ENCODE data around the gene NLRP6.

The NLRP6 gene

DNA sequence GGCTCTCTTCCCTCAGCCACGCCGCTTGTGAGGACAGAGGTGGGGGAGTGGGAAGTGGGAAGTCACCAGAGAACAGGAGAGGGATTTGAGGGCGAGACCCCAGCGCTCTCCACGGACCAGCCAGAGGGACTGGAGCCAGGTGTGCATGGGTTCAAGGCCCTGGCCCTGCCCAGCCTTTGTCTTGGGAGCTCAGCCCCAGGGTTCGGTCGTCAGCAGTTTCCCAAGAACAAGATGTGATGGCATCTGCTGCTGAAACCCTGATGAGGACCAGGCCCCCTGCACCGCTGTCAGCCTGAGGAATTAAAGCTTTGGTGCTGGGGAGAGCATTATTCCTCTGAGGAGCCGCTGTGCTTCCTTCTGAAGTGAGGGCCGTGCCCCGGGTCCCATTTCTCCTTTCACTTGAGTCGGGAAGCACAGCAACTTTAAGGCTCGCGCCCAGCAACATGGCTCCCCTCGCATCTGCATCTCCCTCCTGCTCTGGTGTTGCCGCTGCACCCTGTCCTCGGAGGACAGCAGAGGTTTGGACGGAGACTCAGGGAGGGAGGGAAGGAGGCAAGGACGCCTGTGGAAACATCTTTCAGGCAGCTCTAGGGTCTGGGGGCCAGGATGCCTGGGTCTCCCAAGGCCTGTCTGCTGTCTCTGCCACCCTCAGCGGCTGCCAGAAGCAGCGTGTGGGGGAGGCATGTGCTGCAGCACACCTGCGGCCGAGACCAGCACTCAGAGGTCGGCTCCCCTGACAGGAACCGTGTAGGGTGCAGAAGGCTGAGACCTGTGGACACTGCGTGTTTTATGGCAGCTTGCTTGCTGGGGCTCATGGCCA is 17.4 kb downstream of the NLRP6 start:
- no peak for DNase-seq (ENCODE audit: low read depth)
- H3K4me3 ChIP-seq (ENCODE audit: control insufficient read depth, low read depth, low read length): no peak overlapping the region
- no peak for TF ChIP-seq CTCF (conservative IDR thresholded peaks at IDR 0.05; ENCODE audit: control insufficient read depth, insufficient read depth, low read depth, low read length)

- TF ChIP-seq CTCF (conservative IDR thresholded peaks at IDR 0.05; ENCODE audit: control insufficient read depth, insufficient read depth, low read depth, low read length): no peak
- DNase-seq (ENCODE audit: low read depth): no peak
- H3K4me3 ChIP-seq (ENCODE audit: control insufficient read depth, low read depth, low read length): no peak overlapping the region
Measured at GRCh38 chr11:296171-297050, 18.2 kb downstream of the NLRP6 start.

DNA sequence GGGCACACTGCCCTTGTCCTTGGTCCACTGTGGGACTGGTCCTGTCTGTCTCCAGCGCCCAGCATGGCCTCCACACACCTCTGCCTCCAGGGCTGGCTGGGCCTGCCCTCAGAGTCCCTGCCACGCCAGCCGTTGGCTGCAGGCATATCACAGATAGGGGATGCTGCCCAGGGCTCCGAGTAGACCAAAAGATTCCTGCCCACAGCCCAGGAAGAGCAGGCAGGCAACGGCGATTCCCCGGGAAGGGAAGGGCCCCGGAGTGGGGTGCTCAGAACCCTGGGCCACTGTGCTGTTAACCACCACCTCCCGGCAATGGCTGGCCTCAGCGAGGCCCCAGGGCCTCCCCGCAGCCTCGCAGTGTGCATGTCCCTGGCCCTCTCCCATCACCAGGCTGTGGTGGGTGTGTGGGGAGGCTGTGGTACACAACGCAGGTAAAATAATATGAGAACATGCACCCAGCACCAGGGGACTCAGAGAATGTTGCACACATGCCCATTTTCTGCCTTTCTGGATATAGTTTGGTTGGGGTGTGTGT is 18.9 kb downstream of the NLRP6 start:
- TF ChIP-seq CTCF (conservative IDR thresholded peaks at IDR 0.05; ENCODE audit: control insufficient read depth, insufficient read depth, low read depth, low read length): no peak
- DNase-seq (ENCODE audit: low read depth): no peak
- no peak overlapping the region for H3K4me3 ChIP-seq (ENCODE audit: control insufficient read depth, low read depth, low read length)

DNA sequence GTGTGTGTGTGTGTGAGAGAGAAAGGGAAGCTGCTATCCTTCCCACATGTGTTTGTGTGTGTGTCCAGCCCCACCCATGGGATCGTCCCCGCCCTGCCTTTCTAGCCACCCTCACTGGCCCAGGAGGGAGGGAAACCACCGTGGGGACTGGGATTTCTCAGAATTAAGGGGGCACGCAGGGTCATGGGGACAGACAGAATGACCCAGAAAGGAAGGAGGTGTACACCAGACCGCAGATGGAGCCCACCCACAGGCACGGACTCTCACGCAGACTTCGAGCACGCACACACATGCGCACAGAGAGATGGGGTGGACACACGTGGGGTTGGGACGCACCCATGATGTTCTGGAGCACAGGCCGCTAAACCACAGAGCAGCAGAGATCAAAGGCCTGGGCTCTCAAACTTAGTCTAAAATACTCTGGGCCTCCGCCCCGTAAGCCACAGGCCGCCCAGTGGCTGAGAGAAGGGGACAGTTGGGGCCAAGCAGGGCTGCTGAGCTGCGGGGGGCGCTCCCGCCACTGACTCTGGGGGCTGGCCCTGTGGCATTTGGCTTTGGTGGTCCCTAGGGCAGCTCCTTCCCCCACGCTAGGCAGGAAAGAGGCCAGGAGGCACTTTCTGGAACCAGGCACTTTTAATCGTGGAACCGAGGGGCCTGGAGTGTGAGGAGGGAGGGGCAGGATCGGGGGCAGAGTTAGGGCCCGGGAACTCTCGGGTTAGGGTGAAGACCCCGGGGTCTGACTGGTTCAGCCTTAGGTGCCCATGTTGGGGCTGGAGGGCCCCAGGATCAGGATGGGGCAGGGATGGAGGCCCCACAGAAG is 19.6 kb downstream of the NLRP6 start:
- H3K4me3 ChIP-seq (ENCODE audit: control insufficient read depth, low read depth, low read length): no peak overlapping the region
- TF ChIP-seq CTCF (conservative IDR thresholded peaks at IDR 0.05; ENCODE audit: control insufficient read depth, insufficient read depth, low read depth, low read length): no peak
- DNase-seq (ENCODE audit: low read depth): peak; percentile 46

GRCh38 chr11:298406-299065 is 20.3 kb downstream of the NLRP6 start:
- no peak for TF ChIP-seq CTCF (conservative IDR thresholded peaks at IDR 0.05; ENCODE audit: control insufficient read depth, insufficient read depth, low read depth, low read length)
- DNase-seq (ENCODE audit: low read depth): no peak
- H3K4me3 ChIP-seq (ENCODE audit: control insufficient read depth, low read depth, low read length): no peak overlapping the region
